Chondrocyte (in vitro differentiated cells): Measurements from ENCODE around the gene OR5H14. TPM values are rescaled to one million over a fixed set of nuclear protein-coding genes. Genes with fewer than 3 reads are reported as not detected.

ENCODE experiments used
- DNase-seq: peaks from one replicate; pipeline ENCODE4 v3.0.0; 2021; ENCODE audit warnings: mixed read lengths, low spot score
- H3K27ac Mint-ChIP-seq: one replicate; pipeline ENCODE4 v1.8.0; 2021; ENCODE audit warnings: mild to moderate bottlenecking, moderate library complexity, mixed read lengths; ENCODE audit not compliant: unreplicated experiment
- H3K27me3 Mint-ChIP-seq: 2 replicates; pipeline ENCODE4 v1.8.0; 2021; ENCODE audit warnings: low read depth, mixed read lengths
- H3K36me3 Mint-ChIP-seq: 2 replicates; pipeline ENCODE4 v1.8.0; 2021; ENCODE audit warnings: low read depth, mixed read lengths
- H3K4me1 Mint-ChIP-seq: 2 replicates; pipeline ENCODE4 v1.8.0; 2021; ENCODE audit warnings: low read depth, mild to moderate bottlenecking, mixed read lengths
- H3K4me3 Mint-ChIP-seq: one replicate; pipeline ENCODE4 v1.8.0; 2021; ENCODE audit warnings: mild to moderate bottlenecking, moderate library complexity, mixed read lengths; ENCODE audit not compliant: unreplicated experiment
- H3K9me3 Mint-ChIP-seq: 2 replicates; pipeline ENCODE4 v1.8.0; 2021; ENCODE audit warnings: low read depth, mixed read lengths
- CTCF ChIP-seq: fragments of 200-600 bp; sonication (generic); IDR thresholded peaks from 2 replicates; pipeline ENCODE4 v1.5.0; 2021; ENCODE audit warnings: antibody characterized with exemption, mild to moderate bottlenecking, moderate library complexity
- long read RNA-seq: library from polyadenylated mRNA; stranded (forward); transcript quantifications from one replicate; pipeline ENCODE4 v2.0.0, GENCODE V29; 2021
- total RNA-seq: library from RNA; stranded (reverse); gene quantifications from 3 replicates; pipeline ENCODE4 v1.2.1, GENCODE V29; 2021

OR5H14 gene
- not detected in 3 replicates for total RNA-seq
- long read RNA-seq: 0 reads

- Mint-ChIP-seq H3K9me3 (peaks cover 4% of the 10 kb centered on the region), H3K27me3 (peaks cover 14% of the 10 kb centered on the region), H3K4me1 (no peaks in the 10 kb centered on the region), H3K27ac (no peak within 1 kb of the TSS), H3K4me3 (no peak within 1 kb of the TSS), H3K36me3 (no peaks in the 10 kb centered on the region)
- DNase-seq: no peak
- no peak for TF ChIP-seq CTCF
These were observed at the start of gene OR5H14 for GRCh38 chr3:98147179-98147578. OR5H14 (plus strand) TSS chr3:98147479; CDS start chr3:98149386, 1,907 bp downstream.

GRCh38 chr3:98099848-98100247 is 47.4 kb upstream of the OR5H14 start:
- Mint-ChIP-seq H3K36me3 (no peaks in the 10 kb centered on the region), H3K4me3 (no peak overlapping the region), H3K27ac (no peak overlapping the region), H3K4me1 (no peaks in the 10 kb centered on the region), H3K9me3 (peaks cover 7% of the 10 kb centered on the region), H3K27me3 (no peaks in the 10 kb centered on the region)
- no peak for TF ChIP-seq CTCF
- DNase-seq: no peak

- no peak overlapping the region for H3K27ac Mint-ChIP-seq
- no peak for TF ChIP-seq CTCF
- no peaks in the 10 kb centered on the region for H3K9me3 Mint-ChIP-seq
- H3K4me3 Mint-ChIP-seq: no peak overlapping the region
- no peaks in the 10 kb centered on the region for H3K4me1 Mint-ChIP-seq
- H3K36me3 Mint-ChIP-seq: no peaks in the 10 kb centered on the region
- H3K27me3 Mint-ChIP-seq: peaks cover 9% of the 10 kb centered on the region
- no peak for DNase-seq
These were observed 39.1 kb upstream of the OR5H14 start for GRCh38 chr3:98108162-98108561.

GRCh38 chr3:98109807-98110549 is 37.3 kb upstream of the OR5H14 start:
- TF ChIP-seq CTCF: no peak
- DNase-seq: peak; percentile 29
- Mint-ChIP-seq H3K4me3 (no peak overlapping the region), H3K36me3 (no peaks in the 10 kb centered on the region), H3K4me1 (no peaks in the 10 kb centered on the region), H3K27ac (no peak overlapping the region), H3K9me3 (no peaks in the 10 kb centered on the region), H3K27me3 (peaks cover 9% of the 10 kb centered on the region)

- TF ChIP-seq CTCF: no peak
- DNase-seq: no peak
- H3K9me3 Mint-ChIP-seq: no peaks in the 10 kb centered on the region
These were observed 36.8 kb upstream of the OR5H14 start for GRCh38 chr3:98110550-98110908.

More at GRCh38 chr3:98110550-98110908, 36.8 kb upstream of the OR5H14 start:
- H3K27ac Mint-ChIP-seq: no peak overlapping the region
- peaks cover 9% of the 10 kb centered on the region for H3K27me3 Mint-ChIP-seq
- no peaks in the 10 kb centered on the region for H3K36me3 Mint-ChIP-seq
- H3K4me3 Mint-ChIP-seq: no peak overlapping the region
- H3K4me1 Mint-ChIP-seq: no peaks in the 10 kb centered on the region
